ENCODE results near the gene SLC35C1. TPM values are rescaled to one million over a fixed set of nuclear protein-coding genes. Genes with fewer than 3 reads are reported as not detected.

Gene SLC35C1
- total and polyA plus RNA-seq, 2 of the 13 experiments (the other 11 are each of a cell fraction or from before 2014, with no cell fraction given) = 2.9 to 7.0 TPM

GRCh38 chr11:45771566-45772448 lies 33.1 kb upstream of the SLC35C1 start (continued):
- TF ChIP-seq MYNN (CRISPR knock-in tag; IDR thresholded peaks at IDR 0.05; ENCODE audit: low read depth) (no peak), ZNF460 (CRISPR knock-in tag; IDR thresholded peaks at IDR 0.05; ENCODE audit: borderline replicate concordance) (no peak), MEF2D (CRISPR knock-in tag; IDR thresholded peaks at IDR 0.05) (no peak), E2F2 (CRISPR knock-in tag; IDR thresholded peaks at IDR 0.05; ENCODE audit: borderline replicate concordance) (no peak), PRDM10 (CRISPR knock-in tag; IDR thresholded peaks at IDR 0.05; ENCODE audit: low read depth) (no peak), AGO2 (optimal IDR thresholded peaks at IDR 0.05; ENCODE audit: low read depth, low read length) (no peak), CHCHD3 (CRISPR knock-in tag; IDR thresholded peaks at IDR 0.05) (no peak), SOX6 (IDR thresholded peaks at IDR 0.05) (no peak), SOX6 (CRISPR knock-in tag; IDR thresholded peaks at IDR 0.05) (peak; percentile 22; the same call in 1 of the 2 replicates), ZKSCAN8 (CRISPR knock-in tag; IDR thresholded peaks at IDR 0.05; ENCODE audit: borderline replicate concordance) (no peak), SATB2 (CRISPR knock-in tag; IDR thresholded peaks at IDR 0.05) (no peak), SRSF4 (IDR thresholded peaks at IDR 0.05; ENCODE audit: low read depth, low read length, poor library complexity, severe bottlenecking) (no peak), FOSL2 (CRISPR knock-in tag; IDR thresholded peaks at IDR 0.05) (no peak), KDM6A (CRISPR knock-in tag; IDR thresholded peaks at IDR 0.05; ENCODE audit: low read depth) (no peak), GTF3A (CRISPR knock-in tag; conservative IDR thresholded peaks at IDR 0.05) (0 out of 2 replicates have a peak, but pooled peaks have one; percentile 34), ZNF816 (CRISPR knock-in tag; IDR thresholded peaks at IDR 0.05; ENCODE audit: borderline replicate concordance) (no peak), PREB (CRISPR knock-in tag; IDR thresholded peaks at IDR 0.05) (no peak), CHD2 (IDR thresholded peaks at IDR 0.05; ENCODE audit: low read depth, low read length) (no peak), NAIF1 (CRISPR knock-in tag; IDR thresholded peaks at IDR 0.05; ENCODE audit: borderline replicate concordance) (no peak), HMGXB4 (CRISPR knock-in tag; IDR thresholded peaks at IDR 0.05; ENCODE audit: borderline replicate concordance in 1 of 2, low read depth in 1 of 2) (peak in 1 of 2 experiments; percentile 63; a peak in 1 of 4 replicates)

All from HepG2 (cell line).